GM20000 (cell line): ENCODE data around the gene STK24.

ENCODE experiments used
- DNase-seq: peaks from one replicate; pipeline ENCODE4 v3.0.0; 2012; ENCODE audit warnings: low spot score
- TF ChIP-seq, protein P1 (sequence below): IDR thresholded peaks from 2 replicates; pipeline ENCODE4 v1.5.1; 2012; ENCODE audit warnings: mild to moderate bottlenecking, control low read depth; ENCODE audit errors: extremely low read depth, missing control alignments

Gene STK24

DNA sequence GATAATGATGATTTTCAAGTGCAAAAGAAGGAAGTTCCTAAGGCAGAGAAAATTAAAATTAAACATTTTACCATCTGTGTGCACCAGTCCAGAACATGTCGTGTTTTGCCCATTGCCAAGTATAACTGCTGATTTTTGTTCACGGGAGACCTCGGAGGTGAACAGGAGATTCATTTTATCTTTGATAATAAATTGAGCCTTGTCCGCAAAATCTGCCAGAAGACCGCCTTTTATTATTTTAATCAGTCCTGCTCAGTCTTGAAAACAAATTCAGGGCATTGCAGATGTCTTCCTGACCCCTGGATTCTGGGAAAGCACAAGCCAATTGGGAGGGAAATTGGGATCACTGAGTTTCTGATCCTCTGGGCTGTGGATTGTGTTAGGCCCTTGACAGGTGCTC, 165.9 kb downstream of the STK24 start:
- TF ChIP-seq, protein P1, sequence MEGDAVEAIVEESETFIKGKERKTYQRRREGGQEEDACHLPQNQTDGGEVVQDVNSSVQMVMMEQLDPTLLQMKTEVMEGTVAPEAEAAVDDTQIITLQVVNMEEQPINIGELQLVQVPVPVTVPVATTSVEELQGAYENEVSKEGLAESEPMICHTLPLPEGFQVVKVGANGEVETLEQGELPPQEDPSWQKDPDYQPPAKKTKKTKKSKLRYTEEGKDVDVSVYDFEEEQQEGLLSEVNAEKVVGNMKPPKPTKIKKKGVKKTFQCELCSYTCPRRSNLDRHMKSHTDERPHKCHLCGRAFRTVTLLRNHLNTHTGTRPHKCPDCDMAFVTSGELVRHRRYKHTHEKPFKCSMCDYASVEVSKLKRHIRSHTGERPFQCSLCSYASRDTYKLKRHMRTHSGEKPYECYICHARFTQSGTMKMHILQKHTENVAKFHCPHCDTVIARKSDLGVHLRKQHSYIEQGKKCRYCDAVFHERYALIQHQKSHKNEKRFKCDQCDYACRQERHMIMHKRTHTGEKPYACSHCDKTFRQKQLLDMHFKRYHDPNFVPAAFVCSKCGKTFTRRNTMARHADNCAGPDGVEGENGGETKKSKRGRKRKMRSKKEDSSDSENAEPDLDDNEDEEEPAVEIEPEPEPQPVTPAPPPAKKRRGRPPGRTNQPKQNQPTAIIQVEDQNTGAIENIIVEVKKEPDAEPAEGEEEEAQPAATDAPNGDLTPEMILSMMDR, result no peak
- no peak for DNase-seq

DNA sequence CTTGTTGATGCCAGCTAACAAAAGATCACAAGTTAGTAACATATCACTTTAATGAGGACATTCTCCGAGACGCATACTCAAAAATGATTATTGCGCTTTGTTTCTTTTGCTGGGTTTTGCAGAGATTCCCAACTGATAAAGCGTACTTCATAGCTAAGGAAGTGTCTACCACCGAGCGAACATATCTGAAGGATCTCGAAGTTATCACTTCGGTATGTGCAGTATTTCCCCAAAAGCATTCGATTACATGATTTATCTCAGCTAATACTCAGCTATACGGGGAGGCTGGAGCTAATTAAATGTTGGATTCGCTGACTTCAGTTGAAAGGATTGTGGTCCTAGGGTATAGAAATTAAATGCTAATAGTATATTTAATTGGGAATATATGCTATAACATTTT, 166.3 kb downstream of the STK24 start:
- DNase-seq, result no peak
- TF ChIP-seq, protein P1, result no peak

DNA sequence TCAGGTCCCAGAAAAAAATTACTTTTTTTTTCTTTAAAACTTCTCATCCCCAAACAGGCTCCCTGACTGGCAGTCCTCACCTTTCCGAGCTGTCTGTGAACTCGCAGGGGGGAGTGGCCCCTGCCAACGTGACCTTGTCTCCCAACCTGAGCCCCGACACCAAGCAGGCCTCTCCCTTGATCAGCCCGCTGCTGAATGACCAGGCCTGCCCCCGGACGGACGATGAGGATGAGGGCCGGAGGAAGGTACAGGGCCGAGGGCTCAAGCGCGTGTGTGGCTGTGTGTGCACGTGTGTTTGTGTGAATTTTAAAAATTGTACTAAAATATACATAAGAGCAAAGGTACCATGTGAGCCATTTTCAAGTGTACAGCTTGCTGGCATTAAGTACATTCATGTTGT, 167.6 kb downstream of the STK24 start:
- no peak for DNase-seq
- TF ChIP-seq, protein P1, result no peak

DNA sequence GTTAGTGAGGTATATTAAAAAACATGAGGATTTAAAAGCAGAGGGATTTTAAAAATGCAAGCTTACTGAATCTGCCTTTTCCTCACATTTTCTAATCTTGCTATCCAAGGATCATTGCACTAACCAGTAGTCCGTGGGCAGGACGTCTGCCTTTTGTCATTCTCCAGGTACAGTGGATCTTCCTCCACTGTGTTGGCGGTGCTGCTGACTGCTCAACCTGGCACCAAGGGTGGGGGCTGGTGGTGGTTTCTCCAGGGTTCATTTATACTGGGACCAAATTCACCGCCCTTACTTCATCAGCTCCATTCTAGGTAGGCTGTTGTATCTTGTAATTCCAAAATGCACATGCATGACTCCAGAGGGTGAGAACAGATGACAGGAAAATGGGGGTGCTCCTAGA, 169.3 kb downstream of the STK24 start:
- TF ChIP-seq, protein P1, result no peak
- no peak for DNase-seq

DNA sequence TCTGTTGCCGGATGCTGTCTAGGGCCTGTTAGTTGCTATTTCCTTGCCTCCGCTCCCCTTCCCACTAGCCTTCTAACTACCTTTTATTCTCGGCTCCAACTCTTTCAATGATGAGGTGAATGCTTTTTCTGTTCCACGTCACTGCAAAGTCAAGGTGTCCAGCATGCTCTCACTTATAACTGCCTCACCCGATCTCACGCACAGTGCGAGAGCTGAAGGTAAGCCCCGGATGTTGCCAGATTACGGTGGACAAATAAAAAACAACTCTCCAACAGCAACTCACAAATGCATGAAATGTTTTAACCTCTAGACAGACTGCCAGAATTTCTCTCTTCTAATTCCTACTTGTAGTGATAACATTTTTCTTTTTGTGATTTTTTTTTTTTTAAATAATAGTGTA, 169.9 kb downstream of the STK24 start:
- TF ChIP-seq, protein P1, result no peak

DNA sequence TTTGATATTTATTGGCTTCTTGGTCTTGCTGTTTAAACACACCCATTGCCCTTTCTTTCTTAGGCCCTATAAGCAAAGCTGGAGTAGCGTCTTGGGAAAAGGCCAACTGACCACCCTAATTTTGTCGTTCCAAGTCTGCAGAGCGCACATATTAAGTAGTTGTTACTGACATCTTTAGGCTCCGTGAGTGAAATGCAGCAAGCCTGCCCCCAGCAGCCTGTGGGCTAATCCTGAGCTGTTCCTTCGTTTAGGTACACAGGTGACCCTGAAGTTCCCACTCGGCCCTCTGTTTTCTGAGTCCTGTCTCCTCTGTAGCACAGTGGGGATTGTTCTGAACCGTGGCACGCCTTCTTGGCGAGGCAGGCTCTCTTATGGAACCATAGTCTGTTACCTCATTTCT, 170.5 kb downstream of the STK24 start:
- no peak for DNase-seq
- TF ChIP-seq, protein P1, result no peak

More for the DNA sequence above, 169.9 kb downstream of the STK24 start:
- no peak for DNase-seq

DNA sequence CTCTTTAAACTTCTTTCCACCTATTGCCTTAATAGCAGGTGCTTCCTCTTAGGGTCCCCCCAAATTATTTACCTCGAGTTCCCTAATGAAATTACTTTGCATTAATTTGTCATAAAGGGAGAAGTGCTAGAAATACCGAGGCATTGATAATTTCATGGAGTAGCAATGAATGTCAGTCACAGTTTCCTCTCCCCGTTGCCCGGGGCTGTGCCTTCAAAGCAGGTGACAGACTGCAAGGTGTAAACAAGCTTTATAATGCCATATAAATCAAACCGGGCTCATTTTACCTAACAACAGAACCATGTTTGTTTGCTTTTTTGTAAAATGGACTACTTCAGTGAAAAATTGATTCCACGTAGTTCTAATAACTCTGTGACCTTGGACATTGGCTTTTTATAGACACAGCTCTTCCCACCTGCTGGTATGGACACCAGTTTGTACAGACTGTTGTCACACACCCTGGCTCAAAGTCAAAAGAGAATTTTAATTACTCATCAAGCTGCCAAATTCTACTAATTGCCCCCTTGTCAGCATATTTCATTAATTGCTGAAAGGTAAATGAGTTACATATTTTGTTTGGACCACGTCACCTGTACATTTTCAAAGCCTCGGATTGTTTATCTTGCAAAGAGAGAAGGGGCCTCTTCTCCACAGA, 171.1 kb downstream of the STK24 start:
- TF ChIP-seq, protein P1, result no peak
- DNase-seq, result no peak
